ENCODE results near the gene ACAD8.
"Not testable (repeated sequence)": the region's sequence is repeated elsewhere in the genome, so short reads cannot be mapped to it uniquely, and the experiment has no call there.

The ACAD8 gene

DNA sequence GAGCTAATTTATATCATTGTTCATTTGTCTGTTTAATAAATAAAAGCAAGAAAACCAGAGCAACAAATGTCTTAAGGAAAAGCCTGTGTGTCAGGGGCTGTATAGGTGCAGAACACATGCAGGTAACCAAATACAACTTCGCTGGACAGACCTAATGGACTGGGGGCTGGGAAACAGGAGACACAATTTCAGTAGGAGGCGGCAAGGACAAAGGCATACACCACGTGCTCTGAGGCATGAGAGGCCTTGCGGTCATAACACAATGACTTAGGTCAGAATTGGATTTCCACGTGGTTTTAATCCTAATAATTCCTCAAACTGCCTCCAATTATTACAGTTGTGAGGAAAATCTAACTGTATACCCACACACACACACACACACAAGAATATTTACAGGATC, 14.1 kb downstream of the ACAD8 start:
- no peak for DNase-seq (ENCODE audit: low spot score)

DNA sequence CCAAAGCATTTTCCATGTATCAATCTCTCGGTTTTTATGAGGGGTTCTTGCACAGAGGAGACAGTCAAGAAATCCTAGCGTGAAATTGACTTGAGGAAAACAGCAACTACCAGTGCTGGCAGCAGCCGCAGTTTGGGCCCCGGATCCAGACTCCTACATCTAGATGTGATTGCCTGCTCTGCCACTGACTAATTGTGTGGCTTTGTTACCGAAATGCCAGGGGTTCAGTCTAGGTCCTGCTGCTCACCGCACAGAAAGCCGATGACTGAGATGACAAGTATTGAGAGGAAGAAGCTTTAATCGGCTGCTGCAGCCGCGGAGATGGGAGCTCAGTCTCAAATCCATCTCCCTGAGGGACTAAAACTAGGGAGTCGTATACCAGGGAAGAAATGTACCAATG, 14.6 kb downstream of the ACAD8 start:
- no peak for DNase-seq (ENCODE audit: low spot score)

DNA sequence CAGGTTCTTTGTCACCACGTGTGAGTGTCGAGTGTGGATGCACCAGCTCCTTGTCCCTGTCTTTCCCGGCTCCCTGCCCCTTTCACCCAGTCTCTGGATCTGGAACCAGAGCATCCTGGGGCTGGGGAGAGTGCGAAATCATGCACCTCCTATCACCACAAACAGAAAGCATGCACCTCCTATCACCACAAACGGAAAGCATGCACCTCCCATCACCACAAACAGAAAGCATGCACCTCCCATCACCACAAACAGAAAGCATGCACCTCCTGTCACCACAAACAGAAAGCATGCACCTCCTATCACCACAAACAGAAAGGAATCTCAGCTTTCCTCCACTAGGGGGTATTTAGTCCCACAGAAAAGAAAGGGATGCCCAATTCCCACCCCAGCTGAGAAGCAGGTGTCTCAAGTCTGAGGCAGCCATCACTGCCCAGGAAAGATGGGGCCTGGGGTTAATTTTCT, 16.9 kb downstream of the ACAD8 start:
- DNase-seq (ENCODE audit: low spot score), result no peak

DNA sequence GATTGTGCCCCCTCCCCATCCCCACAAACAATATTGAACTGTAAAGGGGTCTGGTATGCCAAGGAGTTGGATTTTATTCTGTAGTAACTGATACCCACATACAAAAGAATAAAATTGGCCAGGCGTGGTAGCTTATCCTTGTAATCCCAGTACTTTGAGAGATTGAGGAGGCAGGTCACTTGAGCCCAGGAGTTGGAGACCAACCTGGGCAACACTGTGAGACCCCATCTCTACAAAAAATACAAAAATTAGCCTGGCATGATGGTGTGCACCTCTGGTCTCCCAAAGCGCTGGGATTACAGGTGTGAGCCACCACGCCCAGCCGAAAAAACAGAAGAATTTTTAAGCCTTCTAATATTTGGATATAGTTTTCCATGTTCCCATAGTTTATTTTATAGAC, 18.6 kb downstream of the ACAD8 start:
- no peak for DNase-seq (ENCODE audit: low spot score)

DNA sequence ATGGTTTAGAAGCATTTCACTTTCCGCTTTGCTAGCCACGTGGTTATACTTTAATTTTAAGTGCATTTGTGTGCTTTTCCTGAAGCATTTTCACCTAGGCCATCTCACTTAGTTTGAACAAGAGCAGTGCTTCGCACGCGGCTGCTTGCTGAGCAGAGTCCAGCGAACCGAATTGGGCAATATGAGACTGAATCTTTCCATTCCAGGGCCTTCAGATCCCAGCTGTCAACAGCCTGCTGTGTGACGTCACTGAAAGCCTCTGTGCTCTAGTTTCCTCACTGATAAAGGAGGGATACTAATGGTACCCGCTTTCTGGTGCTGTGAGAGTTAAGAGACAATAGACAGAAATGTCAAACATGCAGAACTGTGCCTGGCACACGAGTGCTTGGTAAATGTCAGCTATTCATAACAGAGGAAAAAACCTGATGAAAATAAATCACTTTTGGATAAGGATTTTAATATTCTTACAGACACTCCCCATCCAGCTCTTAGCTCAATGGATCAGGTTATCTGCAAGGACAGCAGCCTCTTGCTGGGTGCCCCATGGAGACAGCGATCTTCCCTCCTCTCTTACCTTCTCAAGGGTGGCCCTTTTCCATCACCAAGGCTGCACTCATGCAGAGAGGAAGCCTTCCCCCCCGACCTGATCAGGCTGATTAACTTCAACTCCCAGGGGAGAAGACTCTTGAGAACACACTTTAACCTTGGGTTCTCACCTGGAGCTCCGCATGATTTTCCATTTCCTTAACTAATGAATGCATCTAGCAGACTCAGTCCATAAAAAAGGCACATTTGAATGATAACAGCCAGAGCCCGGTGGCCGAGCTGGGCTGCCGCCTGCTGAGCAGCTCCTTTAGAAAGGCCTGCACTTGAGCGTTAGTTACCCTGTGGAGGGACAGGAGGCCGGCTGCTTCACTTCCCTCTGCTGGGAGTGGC, 19.3 kb downstream of the ACAD8 start:
- no peak for DNase-seq (ENCODE audit: low spot score)

DNA sequence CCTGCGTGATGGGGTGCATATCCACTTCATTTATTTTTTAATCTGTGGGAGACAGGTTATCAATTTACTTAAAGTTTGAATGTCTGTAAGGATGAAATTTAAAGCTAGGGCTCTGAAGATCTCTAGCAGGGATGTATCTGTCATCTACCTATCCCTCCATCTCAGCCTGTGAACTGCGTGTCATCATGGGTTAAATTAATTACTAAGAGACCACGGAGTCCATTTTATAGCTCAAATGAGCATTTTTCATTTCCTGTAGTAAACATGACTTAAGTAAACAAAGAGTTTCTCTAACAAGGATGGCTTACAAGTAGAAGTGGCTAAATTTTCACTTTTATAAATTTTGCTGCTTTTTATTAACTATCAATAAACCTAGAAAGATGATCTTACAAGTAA, 19.9 kb downstream of the ACAD8 start:
- no peak for DNase-seq (ENCODE audit: low spot score)

DNA sequence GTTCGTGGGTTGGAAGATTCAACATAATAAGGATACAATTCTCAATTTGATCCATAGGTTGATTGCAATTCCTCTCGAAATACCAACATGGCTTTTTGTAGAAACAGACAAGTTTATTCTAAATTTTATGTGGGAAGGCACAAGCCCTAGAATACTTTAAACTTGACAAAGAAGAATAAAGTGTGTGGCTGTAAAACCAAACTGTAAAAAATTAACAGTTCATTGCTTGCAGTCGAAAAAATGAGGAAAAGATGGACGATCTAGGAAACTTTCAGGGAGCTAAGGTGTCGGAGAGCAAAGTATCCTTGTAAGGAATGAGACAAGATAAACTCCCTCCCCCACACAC, 21.8 kb downstream of the ACAD8 start:
- no peak for DNase-seq (ENCODE audit: low spot score)

DNA sequence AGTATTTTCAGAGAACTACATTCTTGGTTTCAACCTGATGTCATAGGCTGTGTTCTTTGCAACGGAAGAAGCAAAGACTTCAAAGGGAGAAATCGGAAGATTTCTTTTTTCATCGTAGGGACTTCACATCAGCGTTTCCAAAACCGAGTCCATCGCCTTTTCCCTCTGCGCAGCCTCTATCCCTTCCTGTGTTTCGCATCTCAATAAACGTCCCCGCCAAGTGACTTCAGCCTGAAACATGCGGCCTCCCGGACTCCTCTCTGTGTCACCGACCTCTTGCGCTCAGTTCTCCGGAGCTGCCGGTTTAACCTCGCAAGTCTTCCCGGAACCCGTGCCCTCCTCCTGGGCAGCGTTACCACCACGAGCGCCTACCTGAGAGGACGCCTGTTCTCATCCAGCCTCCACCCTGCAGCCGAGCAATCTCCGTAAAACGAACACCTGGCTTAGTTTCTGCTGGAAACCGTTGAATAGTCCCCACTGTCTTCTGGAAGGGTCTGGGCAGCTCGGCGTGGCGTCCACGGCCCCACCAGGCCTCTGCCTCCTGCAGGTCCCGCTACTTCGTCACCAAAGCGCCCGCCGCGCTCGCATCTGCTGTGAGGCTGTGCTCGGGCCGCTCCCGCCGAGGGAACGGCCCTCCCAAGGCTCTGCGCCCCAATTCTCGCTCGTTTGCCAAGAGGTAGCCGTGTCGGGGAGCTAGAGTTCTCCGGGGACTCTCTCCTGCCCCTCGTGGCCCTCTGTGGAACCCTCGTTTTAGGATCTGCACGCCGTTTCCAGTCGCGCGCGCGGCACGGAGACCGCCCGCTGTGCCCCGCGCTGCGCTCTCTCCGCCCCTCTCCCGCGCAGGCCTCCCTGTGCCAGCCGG, 22.4 kb downstream of the ACAD8 start, which contains the start of gene GLB1L3:
Gene GLB1L3, plus strand, starts transcription at position 846 of the 862 bp plus-strand sequence. CDS start 362 bp downstream, outside the sequence.
- no peak for DNase-seq (ENCODE audit: low spot score)

DNA sequence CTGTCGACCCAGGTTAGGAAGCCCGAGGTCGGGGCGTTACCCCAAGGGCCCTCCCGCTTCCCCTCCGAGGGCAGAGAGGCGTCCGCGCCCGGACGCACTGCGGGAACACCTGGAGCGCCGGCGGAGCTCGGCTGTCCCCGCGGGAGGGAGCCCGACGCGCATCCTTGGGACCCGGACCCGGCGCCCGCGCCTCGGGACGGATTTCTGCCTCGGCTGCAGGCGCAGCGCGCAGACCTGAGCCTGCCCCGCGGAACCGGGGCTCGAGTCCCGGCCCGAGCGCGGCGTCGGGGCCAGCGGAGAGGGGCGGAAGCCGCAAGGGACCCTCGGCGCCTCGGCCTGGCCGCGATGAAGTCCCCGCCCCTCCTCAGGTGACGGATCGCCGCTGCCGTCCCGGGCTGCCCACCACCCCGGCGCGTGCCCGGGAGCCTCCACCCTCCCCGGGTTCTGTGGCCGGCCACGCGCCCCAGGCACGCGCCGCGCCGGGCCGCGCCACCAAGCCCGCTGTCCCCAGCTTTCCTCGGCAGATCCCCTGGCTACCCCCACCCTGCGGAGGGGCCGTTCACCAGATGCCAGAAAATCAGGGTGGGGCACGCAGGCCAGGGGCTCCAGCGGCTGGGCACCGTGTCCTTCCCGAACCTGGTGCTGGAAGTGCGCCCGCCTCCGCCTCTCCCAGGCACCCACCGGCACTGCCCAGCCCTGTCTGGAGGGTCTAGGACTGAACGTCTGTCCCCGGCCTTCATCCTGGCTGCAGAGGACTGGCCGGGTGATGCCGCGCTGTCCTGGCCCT, 23.2 kb downstream of the ACAD8 start:
- DNase-seq (ENCODE audit: low spot score), result no peak

DNA sequence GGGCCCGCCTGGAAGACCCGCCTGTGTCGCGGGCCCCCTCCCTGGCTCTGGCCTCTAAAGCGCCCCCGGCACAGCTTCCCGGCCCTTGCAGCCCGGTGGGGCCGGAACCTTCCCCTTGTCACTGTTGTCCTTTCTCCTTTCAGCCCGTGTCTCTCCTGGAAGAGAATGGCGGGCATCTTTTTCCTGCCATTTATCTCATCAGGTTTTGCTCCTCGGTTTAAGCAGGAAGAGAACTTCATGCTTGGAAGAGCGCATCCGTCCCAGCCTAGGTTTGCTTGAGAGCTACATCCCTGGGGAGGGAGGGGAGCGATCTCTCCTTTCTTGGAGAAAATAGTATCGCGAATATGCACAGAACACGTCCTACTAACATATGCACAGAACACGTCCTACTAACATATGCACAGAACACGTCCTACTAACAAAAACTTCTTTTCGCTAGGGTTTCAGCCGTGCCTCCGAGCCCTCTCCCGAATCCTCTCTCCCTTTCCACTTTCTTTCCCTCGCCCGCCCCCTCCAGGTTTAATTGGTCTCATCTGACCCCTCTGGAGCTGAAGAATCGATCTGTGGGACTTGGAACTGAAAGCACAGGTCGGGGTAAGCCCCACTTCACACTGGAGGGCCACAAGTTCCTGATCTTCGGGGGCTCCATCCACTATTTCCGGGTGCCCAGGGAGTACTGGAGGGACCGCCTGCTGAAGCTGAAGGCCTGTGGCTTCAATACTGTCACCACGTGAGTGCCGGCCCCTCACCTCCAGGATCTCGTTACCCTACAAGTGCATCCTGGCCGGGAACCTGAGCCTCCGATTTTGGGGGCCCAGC, 24.0 kb downstream of the ACAD8 start:
- no peak for DNase-seq (ENCODE audit: low spot score)

DNA sequence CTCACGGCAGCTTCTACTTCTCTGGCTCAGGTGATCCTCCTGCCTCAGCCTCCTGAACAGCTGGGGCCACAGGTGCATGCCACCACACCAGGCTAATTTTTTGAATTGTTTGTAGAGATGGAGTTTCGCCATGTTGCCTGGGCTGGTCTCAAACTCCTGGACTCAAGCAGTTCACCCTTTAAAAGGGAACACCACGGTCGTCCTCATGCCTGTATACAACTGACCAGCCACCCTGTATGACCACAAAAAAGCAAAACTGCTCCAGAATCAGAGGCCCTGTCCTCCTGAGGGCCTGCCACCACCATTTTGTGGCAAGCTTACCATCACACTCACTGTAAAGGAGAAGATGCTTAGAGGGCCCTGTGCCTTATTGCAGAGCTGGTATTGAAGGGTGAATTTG, 25.0 kb downstream of the ACAD8 start:
- no peak for DNase-seq (ENCODE audit: low spot score)

DNA sequence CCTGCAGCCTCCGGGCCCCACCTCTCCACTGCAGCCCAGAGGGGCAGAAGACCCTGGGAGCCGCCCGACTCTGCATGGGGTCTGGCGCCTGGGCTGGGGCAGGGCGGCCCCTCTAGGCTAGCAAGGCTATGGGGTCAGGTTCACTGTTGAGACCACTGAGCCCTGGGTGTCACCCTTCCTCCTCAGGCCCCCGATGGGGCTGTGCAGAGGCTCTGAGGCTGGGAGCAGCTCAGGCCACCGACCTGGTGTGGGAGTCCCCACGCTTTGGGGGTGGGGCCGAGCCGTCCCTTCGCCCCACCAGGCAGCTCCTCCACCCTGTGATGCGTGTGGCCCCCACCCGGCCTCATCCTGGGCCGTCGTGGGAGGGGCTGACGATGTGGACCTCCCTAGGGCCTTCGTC, 28.3 kb downstream of the ACAD8 start:
- DNase-seq (ENCODE audit: low spot score), result not testable (repeated sequence)

DNA sequence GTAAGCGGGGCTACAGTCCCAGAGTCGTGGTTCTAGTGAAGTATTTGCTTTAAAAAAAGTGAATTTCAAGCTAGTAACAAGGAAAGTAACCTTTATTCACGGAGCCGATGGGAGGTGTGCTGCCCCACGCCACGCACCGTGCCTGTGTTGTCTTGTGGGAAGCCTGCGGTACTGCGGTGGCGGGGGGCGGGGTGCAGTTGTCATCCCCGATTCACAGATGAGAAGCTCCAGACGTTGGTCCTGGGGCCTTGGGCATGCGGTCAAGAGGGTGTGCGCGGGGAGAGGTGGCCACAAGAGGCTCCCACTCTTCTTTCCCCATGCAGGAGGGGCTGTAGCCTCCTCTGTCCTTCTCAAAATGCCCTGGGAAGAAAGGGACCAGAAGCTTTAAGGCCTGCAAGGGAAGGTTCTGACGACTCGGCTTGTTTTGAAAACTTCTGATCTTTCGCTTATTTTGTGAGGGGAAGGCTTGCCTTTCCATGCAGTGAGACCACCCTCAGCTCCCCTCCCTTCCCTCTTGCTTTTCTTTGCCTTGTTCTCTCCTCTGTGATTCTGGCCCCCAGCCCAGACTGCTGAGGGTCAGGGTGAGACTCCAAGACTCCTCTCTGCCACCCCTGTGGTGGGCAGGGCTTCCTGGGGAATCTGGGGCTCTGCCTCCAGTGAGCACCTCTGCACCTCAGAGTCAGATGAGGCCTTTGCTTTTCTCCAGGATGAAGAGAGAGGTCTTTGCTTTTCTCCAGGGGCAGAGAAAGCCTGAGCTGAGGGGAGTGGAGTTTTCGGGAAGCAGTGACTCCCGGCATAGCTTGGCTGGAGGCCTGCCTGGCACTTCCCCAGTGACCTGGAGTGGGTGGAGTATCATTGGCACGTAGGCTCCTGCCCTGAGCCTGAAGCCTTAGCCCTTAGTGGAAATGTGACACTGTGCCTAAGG, 29.0 kb downstream of the ACAD8 start:
- no peak for DNase-seq (ENCODE audit: low spot score)

DNA sequence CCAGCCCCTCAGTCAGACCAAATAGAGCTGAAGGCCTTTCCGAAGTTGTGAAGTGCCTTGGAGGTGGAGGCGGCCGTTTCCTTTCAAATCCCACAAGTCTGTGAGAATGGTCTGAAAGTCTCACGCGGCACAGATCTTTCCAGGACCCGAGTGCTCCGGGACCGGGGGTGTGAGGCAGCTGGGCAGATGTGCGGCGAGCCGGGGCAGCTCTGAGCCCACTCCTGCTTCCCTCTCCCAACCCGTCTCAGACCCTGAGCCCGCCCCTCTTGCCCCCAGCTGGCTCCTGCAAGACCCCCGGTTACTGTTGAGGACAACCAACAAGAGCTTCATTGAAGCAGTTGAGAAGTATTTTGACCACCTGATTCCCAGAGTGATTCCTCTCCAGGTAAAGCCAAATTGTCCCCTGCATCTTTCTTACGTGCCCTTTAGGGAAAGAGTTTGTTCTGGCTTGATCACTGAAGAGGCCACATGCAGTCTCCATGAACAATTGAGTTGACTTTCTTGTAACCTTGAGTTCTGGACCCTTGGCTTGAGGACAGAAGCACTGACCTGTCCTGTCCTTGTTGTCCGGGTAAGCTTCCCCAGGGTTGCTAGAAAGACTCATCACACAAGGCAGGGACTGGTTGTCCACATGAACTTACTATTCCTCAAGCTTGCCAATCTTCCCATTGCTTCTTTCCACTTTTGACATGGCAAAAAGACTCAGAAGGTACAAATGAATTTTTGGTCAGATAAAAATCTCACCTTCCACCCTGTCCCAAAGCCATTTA, 30.3 kb downstream of the ACAD8 start:
- DNase-seq (ENCODE audit: low spot score), result no peak

DNA sequence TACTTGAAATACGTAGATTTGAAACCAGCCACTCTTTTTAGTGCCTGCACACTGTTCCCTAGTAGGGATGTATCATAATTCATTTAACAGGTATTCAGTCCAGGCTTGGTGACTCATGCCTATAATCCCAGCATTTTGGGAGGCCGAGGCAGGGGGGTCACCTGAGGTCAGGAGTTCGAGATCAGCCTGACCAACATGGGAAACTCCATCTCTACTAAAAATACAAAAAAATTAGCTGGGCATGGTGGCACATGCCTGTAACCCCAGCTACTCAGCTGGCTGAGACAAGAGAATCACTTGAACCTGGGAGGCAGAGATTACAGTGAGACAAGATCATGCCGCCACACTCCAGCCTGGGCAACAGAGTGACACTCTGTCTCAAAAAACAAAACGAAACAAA, 31.0 kb downstream of the ACAD8 start:
- not testable (repeated sequence) for DNase-seq (ENCODE audit: low spot score)

DNA sequence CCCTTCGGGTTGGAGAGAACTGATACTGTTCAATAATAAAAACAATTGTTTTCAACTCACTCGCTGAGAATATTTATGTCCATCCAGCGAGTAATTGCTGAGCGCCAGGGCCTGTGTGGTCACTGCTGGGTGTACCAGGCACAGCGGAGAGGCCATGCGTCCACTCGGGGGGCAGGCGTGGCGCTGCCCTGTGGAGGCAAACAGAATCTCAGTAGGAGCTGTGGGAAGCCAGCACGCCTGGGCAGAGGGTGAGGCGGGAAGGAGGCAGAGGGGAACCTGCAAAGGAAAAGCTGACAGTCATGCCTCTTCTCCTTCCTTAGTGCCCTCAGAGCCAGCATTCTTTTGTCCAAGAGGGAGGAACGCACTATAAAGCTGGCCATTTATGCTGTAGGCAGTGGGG, 34.2 kb downstream of the ACAD8 start:
- DNase-seq (ENCODE audit: low spot score), result no peak

DNA sequence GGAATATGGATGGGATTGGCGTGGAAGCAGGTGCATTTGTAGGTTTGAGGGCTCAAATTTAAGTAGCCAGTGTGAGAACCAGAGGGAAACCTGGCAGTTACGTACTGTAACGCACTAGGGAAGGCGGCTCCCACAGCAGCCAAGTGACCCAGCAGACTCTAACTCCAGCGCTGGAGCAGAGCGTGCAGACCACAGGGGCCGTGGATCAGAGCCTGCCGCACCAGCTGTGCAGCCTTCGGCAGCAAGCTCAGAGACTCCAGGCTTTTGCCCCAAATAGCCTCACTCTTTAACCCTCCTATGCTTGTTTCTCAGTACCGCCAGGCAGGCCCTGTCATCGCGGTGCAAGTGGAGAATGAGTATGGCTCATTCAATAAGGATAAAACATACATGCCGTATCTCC, 35.1 kb downstream of the ACAD8 start:
- no peak for DNase-seq (ENCODE audit: low spot score)

DNA sequence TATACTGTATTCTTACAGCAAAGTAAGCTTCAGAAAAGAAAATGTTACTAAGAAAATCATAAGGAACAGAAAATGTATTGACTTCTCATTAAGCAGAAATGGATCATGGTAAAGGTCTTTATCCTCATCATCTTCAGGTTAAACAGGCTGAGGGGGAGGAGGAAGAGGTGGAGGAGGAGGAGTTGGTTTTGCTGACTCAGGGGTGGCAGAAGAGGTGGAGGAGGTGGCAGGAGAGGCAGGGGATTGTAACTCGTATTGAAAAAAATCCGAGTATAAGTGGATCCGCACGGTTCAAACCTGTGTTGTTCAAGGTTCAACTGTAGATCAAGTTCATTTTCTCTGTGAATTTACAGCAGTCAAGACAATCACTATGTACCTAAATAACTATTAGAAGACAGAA, 35.8 kb downstream of the ACAD8 start:
- no peak for DNase-seq (ENCODE audit: low spot score)

DNA sequence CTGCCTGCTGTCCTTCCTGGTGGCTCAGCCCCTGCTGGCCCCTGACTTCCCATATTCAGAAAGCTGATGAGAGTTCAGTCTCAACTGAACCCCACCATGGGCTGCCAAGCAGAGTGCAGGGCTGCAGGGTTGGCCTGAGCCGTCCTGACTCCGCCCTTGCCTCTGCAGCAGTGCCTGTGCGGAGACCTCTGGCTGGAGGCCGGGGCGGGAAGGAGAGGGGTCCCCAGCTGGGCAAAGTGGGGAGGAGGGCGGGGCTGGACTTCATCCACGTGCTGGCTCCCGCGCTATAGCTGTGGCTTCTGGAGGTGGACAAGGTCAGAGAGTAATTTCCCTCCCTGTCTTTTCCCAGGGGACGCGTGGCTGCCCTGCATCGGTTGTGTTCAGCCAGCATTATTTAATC, 36.4 kb downstream of the ACAD8 start:
- DNase-seq (ENCODE audit: low spot score), result no peak
